ENCODE results near the gene TMEM245.
A peak's percentile ranks its signal among the peaks of the same experiment; 100 is the strongest.

TMEM245 gene

DNA sequence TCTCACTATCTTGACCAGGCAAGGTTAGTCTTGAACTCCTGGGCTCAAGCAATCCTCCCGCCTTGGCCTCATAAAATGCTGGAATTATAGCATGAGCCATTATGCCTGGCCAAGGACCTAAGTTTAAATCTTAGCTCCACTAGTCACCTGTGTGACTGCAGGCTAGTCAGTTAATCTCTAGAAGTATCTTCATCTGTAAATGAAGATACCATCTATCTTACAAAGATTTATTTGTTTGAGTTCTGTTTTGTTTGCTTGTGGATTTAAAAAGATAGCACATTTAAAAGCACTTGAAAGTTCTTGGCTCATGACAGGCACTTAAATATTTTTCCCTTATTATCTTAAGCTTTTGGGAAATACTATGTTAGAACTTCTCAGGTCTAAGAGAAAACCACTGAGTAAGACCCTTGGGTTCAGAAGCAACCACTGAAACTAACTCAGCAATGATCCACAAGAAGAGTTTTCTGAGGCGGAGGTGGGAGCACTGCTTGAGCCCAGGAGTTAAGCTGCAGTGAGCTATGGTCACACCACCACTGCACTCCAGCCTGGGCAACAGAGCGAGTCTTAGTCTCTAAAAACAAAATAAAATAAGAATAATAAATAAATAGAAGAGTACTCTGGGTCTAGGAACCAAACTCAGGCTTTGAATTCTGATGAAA, 19.1 kb downstream of the TMEM245 start:
- DNase-seq, result no peak

- no peak for DNase-seq
These were observed 20.8 kb downstream of the TMEM245 start for GRCh38 chr9:109098960-109099308.

- DNase-seq, result peak; percentile 56
These were observed 21.4 kb downstream of the TMEM245 start for GRCh38 chr9:109098171-109098959.

DNA sequence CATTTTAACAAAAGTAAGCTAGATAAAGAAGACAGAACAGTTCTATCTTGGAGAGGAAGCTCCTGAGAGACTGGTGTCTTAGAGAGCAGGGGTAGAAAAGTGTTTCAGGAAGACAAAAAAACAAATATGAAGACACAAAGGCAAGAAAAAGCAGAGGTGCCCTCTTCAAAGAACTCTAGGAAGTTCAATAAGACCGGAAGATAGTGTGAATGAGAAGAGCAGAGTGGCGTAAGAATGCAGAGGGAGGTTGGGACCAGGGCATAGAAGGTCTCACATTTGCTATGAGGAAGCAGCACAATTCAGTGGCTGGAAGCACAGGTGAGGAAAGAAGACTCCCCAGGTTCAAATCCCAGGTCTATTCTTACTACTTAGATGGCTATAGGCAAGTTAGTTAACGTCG, 22.6 kb downstream of the TMEM245 start:
- DNase-seq, result no peak

DNA sequence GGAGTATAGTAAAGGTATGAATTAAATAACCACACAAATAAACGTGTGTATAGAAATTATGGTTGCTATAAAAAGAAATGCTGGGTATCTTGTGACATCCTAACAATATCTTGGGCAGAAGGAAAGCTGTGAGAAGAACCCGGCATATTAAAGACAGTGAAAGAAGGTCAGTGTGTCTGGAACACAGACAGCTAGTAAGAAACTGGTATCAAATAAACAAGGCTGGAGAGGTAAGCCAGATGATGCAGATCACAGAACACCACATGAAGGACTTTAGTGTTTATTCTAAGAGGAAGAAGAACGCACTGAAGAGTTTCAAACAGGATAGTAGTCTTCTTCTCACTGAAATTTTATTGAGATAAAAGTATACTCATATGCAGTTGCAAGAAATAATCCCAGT, 24.4 kb downstream of the TMEM245 start:
- no peak for DNase-seq

GRCh38 chr9:109094268-109094667, 25.5 kb downstream of the TMEM245 start:
- DNase-seq, result no peak

GRCh38 chr9:109092587-109092986, 27.2 kb downstream of the TMEM245 start:
- no peak for DNase-seq

DNA sequence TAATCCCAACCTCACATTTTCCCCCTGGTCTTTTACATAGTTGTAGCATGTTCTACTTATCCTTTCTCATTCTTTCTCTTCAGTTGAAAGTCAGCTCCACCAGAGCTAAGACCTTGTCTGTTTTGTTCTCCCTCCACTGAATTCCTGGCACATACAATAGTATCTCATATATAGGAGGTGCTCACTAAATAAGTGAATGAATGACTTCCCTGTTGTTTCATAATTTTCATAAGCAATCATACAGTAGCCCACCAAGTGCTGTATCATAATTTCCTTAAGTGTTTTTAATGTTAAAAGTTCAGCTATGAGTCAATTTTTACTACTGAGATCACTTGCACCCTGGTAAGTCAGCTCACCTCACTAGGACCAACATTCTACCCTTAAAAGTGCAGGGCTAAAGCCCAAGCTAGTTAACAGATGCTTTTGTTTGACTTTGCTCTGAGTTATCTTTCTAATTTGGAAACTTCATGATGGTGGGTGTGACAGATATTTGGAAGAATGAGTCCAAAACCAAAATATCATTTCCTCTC, 27.6 kb downstream of the TMEM245 start:
- DNase-seq, result no peak

- no peak for DNase-seq
These were observed 31.5 kb downstream of the TMEM245 start for GRCh38 chr9:109088221-109088620.

GRCh38 chr9:109087795-109088194, 32.0 kb downstream of the TMEM245 start:
- no peak for DNase-seq

GRCh38 chr9:109086221-109086620, 33.5 kb downstream of the TMEM245 start:
- DNase-seq, result no peak

- no peak for DNase-seq
These were observed 34.2 kb downstream of the TMEM245 start for GRCh38 chr9:109085510-109085909.

DNA sequence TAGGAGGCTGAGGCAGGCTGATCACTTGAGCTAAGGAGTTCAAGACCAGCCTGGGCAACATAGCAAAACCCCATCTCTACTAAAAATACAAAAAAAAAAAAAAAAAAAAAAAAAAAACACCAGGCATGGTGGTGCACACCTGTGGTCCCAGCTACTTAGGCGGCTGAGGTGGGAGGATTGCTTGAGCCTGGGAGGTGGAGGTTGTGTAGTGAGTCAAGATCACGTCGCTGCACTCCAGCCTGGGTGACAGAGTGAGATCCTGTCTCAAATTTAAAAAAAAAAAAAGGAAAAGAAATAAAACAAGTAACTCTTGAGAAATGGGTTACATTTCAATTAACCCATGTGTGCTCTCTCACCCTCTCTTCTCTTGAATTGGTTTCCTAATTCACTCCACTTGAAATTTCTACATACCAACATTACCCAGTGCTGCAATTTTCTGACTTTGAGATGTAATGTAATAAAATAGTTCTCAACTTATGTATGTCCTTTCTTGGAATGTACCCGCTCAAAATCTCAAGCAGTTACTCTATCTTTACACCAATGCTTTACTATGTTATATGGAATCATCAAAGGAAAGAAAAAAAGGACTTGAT, 35.8 kb downstream of the TMEM245 start:
- DNase-seq, result no peak

GRCh38 chr9:109083141-109083540, 36.6 kb downstream of the TMEM245 start:
- DNase-seq, result no peak

DNA sequence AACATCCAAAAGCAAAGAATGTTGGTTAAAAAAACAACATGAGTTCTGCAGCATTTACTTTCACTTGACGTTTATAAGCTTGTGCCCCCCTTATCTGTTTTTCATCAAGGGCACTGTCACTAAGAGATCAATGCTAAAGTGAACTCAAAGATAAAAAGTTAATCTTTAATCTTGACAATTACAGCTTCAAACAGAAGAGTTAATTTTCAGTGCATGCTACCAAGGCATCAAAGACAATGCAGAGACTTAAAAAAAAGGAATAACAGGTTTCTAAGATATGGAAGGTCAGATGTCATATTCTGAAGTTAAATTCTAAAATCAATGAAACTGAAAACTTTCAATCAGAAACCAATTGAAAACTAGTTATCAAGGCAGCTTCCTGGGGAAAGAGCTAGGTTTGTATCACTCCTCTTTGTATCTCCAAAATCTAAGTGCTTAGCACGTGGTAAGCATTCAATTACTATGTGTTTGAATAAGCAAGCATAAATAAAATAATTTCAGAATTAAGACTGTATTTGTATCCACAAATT, 37.6 kb downstream of the TMEM245 start:
- DNase-seq, result no peak

GRCh38 chr9:109074236-109074889, 45.4 kb downstream of the TMEM245 start:
- DNase-seq, result no peak

- no peak for DNase-seq
These were observed 46.8 kb downstream of the TMEM245 start for GRCh38 chr9:109072821-109073435.

DNA sequence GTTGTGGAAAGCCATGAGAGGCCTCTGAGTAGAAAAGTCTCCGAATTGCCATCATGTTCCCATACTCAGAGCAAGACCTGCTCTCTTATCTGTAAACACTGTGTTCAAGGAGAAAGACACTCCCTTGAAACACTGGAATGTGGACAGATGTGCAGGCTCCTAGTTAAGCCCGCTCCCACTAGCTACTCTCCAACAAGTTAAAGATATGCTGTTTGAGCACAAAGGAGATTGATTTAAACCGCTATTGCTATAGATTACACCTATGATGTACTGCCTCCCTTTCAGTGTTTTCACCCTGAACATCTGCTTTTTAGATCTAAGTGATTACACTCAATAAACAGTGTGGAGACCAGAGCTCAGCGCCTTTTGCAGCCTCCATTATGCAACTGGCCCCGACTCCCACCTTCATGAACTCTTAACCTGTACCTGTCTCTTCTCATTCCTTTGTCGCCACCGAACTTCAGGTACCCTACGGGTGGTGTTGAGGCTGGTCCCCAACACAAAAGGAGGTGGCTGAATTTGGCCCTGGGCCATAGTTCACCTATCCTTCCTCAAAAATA, 47.5 kb downstream of the TMEM245 start:
- no peak for DNase-seq

DNA sequence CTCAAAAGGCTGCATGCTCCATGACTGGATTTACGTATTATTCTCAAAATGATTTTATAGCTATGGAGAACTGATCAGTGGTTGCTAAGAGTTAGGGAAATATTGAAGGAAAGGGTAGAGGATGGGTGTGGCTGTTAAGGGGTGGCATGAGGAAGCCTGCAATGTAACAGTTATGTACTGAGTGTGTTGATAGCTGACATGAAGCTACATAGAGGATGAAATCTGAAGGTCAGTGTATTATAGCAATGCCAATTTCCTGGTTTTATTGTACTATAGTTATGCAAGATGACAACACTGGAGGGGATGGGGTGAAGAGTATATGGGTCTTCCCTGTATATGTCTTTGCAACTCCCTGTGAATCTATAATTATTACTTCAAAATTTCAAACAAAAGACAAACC, 51.0 kb downstream of the TMEM245 start:
- DNase-seq, result no peak

DNA sequence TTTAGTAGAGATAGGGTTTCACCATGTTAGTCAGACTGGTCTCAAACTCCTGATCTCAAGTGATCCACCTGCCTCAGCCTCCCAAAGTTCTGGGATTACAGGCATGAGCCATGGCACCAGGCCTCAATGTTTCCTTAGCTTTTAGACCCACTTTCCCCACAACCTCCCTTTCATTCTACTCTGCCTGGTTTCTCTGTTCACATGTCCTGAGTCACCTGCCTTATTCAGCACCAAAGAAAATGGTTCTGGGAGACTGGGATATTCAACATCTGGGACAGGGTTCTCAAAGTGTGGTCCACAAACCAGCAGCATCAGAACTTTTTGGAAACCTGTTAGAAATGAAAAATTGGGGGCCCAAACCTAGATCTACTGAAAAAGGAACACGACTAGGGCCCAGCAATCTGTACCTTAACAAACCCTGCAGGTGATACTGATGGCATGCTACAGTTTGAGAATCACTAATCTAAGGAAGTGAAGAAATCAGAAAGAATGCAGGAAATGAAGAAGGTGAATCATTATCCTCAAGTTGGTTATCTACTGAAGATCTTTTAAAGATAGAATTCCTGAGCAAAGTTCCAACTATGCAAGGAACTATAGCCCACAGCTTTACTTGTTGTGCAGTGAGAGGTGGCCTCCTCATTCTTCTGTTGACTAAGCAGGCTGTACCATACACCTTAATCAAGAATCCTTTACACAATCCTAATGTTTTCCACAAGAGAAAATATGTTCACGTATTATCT, 54.6 kb downstream of the TMEM245 start:
- no peak for DNase-seq

GRCh38 chr9:109063760-109064159, 56.0 kb downstream of the TMEM245 start:
- DNase-seq, result no peak

DNA sequence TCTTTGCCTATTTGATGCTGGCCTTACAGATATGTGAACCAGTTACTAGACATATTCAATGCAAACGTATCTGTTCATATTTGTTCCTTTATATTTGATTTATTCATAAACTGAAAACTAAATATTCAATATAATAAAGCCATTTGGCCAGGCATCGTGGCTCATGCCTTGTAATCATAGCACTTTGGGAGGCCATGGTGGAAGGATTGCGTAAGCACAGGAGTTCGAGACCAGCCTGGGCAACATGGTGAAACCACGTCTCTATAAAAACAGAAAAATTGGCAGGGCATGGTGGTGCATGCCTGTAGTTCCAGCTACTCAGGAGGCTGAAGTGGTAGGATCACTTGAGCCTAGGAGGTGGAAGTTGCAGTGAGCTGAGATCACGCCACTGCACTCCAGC, 57.2 kb downstream of the TMEM245 start:
- DNase-seq, result no peak
